Measurements from ENCODE around the gene BBS9.
"Not testable (repeated sequence)": the region's sequence is repeated elsewhere in the genome, so short reads cannot be mapped to it uniquely, and the experiment has no call there.

Gene BBS9

GRCh38 chr7:33433357-33433756, 304.0 kb downstream of the BBS9 start:
- DNase-seq (ENCODE audit: low read depth) = no peak

GRCh38 chr7:33444511-33444910, 315.1 kb downstream of the BBS9 start:
- no peak for DNase-seq (ENCODE audit: low read depth)

GRCh38 chr7:33446551-33446950, 317.2 kb downstream of the BBS9 start:
- no peak for DNase-seq (ENCODE audit: low read depth)

GRCh38 chr7:33448035-33448434, 318.7 kb downstream of the BBS9 start:
- DNase-seq (ENCODE audit: low read depth) = no peak

- no peak for DNase-seq (ENCODE audit: low read depth)
Measured at GRCh38 chr7:33449847-33450246, 320.5 kb downstream of the BBS9 start.

- no peak for DNase-seq (ENCODE audit: low read depth)
Measured at GRCh38 chr7:33452805-33453502, 323.6 kb downstream of the BBS9 start.

GRCh38 chr7:33457039-33457438, 327.7 kb downstream of the BBS9 start:
- no peak for DNase-seq (ENCODE audit: low read depth)

- DNase-seq (ENCODE audit: low read depth) = no peak
Measured at GRCh38 chr7:33458581-33458980, 329.2 kb downstream of the BBS9 start.

GRCh38 chr7:33459340-33459751, 330.0 kb downstream of the BBS9 start:
- no peak for DNase-seq (ENCODE audit: low read depth)

- no peak for DNase-seq (ENCODE audit: low read depth)
Measured at GRCh38 chr7:33463131-33463530, 333.8 kb downstream of the BBS9 start.

GRCh38 chr7:33466203-33466602, 336.8 kb downstream of the BBS9 start:
- no peak for DNase-seq (ENCODE audit: low read depth)

- no peak for DNase-seq (ENCODE audit: low read depth)
Measured at GRCh38 chr7:33471636-33472242, 342.4 kb downstream of the BBS9 start.

GRCh38 chr7:33472348-33473025, 343.1 kb downstream of the BBS9 start:
- no peak for DNase-seq (ENCODE audit: low read depth)

GRCh38 chr7:33477719-33478480, 348.5 kb downstream of the BBS9 start:
- no peak for DNase-seq (ENCODE audit: low read depth)

- not testable (repeated sequence) for DNase-seq (ENCODE audit: low read depth)
Measured at GRCh38 chr7:33484476-33484875, 355.1 kb downstream of the BBS9 start.

GRCh38 chr7:33485747-33486493, 356.6 kb downstream of the BBS9 start:
- DNase-seq (ENCODE audit: low read depth) = no peak

- DNase-seq (ENCODE audit: low read depth) = no peak
Measured at GRCh38 chr7:33486633-33487032, 357.3 kb downstream of the BBS9 start.

- DNase-seq (ENCODE audit: low read depth) = no peak
Measured at GRCh38 chr7:33487998-33488682, 358.8 kb downstream of the BBS9 start.

GRCh38 chr7:33494474-33494873, 365.1 kb downstream of the BBS9 start:
- DNase-seq (ENCODE audit: low read depth) = no peak

GRCh38 chr7:33495207-33495606, 365.8 kb downstream of the BBS9 start:
- DNase-seq (ENCODE audit: low read depth) = no peak

- no peak for DNase-seq (ENCODE audit: low read depth)
Measured at GRCh38 chr7:33497051-33497450, 367.7 kb downstream of the BBS9 start.
